IPS-NIHi11 (cell line): ENCODE results near the gene ABR.
"Not testable (repeated sequence)": the region's sequence is repeated elsewhere in the genome, so short reads cannot be mapped to it uniquely, and the experiment has no call there.

Source experiments
- DNase-seq: peaks from one replicate; pipeline ENCODE4 v3.0.0; 2012; ENCODE audit warnings: mixed read lengths, low spot score

ABR gene

GRCh38 chr17:1008008-1008761 lies 171.6 kb downstream of the ABR start:
- no peak for DNase-seq

- DNase-seq, result no peak
Measured at GRCh38 chr17:1007310-1008007, 172.3 kb downstream of the ABR start.

- peak; percentile 37 for DNase-seq
Measured at GRCh38 chr17:1006054-1006453, 173.7 kb downstream of the ABR start.

GRCh38 chr17:1005361-1005946 lies 174.3 kb downstream of the ABR start:
- DNase-seq, result peak; percentile 47

- DNase-seq, result no peak
Measured at GRCh38 chr17:1004769-1005295, 174.9 kb downstream of the ABR start.

- DNase-seq, result no peak
Measured at GRCh38 chr17:1003972-1004768, 175.6 kb downstream of the ABR start.

- no peak for DNase-seq
Measured at GRCh38 chr17:1003633-1003971, 176.2 kb downstream of the ABR start.

- DNase-seq, result no peak
Measured at GRCh38 chr17:1002771-1003555, 176.8 kb downstream of the ABR start.

- DNase-seq, result no peak
Measured at GRCh38 chr17:1002412-1002753, 177.4 kb downstream of the ABR start.

GRCh38 chr17:1001640-1002411 lies 178.0 kb downstream of the ABR start:
- no peak for DNase-seq

GRCh38 chr17:1000597-1001461 lies 179.0 kb downstream of the ABR start:
- DNase-seq, result no peak

GRCh38 chr17:998111-998510 lies 181.7 kb downstream of the ABR start:
- no peak for DNase-seq

- DNase-seq, result peak; percentile 99
Measured at GRCh38 chr17:996554-997344, 183.0 kb downstream of the ABR start, which contains the start of gene TIMM22. TIMM22 (plus strand) TSS chr17:997129; CDS start chr17:997143, 14 bp downstream.

- DNase-seq, result not testable (repeated sequence)
Measured at GRCh38 chr17:995324-995723, 184.5 kb downstream of the ABR start.

GRCh38 chr17:992933-993332 lies 186.8 kb downstream of the ABR start:
- DNase-seq, result no peak

GRCh38 chr17:988561-988960 lies 191.2 kb downstream of the ABR start:
- no peak for DNase-seq

GRCh38 chr17:987931-988330 lies 191.8 kb downstream of the ABR start:
- DNase-seq, result no peak

- DNase-seq, result no peak
Measured at GRCh38 chr17:986322-986929, 193.4 kb downstream of the ABR start.
